ENCODE data around the gene ASNS.

GRCh38 chr7:97847791-97848190, 24.4 kb downstream of the ASNS start:
- no peak for TF ChIP-seq JUNB (IDR thresholded peaks at IDR 0.05; ENCODE audit: unreplicated experiment)
- TF ChIP-seq, protein P1, sequence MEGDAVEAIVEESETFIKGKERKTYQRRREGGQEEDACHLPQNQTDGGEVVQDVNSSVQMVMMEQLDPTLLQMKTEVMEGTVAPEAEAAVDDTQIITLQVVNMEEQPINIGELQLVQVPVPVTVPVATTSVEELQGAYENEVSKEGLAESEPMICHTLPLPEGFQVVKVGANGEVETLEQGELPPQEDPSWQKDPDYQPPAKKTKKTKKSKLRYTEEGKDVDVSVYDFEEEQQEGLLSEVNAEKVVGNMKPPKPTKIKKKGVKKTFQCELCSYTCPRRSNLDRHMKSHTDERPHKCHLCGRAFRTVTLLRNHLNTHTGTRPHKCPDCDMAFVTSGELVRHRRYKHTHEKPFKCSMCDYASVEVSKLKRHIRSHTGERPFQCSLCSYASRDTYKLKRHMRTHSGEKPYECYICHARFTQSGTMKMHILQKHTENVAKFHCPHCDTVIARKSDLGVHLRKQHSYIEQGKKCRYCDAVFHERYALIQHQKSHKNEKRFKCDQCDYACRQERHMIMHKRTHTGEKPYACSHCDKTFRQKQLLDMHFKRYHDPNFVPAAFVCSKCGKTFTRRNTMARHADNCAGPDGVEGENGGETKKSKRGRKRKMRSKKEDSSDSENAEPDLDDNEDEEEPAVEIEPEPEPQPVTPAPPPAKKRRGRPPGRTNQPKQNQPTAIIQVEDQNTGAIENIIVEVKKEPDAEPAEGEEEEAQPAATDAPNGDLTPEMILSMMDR (conservative IDR thresholded peaks at IDR 0.05; ENCODE audit: low read depth in 2 of 2): no peak
- TF ChIP-seq POLR2AphosphoS5 (IDR thresholded peaks at IDR 0.05; ENCODE audit: low read depth): no peak
- TF ChIP-seq EZH2phosphoT487 (IDR thresholded peaks at IDR 0.05; ENCODE audit: unreplicated experiment): no peak
